GF-D8 (cell line): Measurements from ENCODE around the gene HDAC3.

Experiments
- DNase-seq: peaks from one replicate; lab custom pipeline; 2025; lab: John Stamatoyannopoulos, UW

The HDAC3 gene

DNA sequence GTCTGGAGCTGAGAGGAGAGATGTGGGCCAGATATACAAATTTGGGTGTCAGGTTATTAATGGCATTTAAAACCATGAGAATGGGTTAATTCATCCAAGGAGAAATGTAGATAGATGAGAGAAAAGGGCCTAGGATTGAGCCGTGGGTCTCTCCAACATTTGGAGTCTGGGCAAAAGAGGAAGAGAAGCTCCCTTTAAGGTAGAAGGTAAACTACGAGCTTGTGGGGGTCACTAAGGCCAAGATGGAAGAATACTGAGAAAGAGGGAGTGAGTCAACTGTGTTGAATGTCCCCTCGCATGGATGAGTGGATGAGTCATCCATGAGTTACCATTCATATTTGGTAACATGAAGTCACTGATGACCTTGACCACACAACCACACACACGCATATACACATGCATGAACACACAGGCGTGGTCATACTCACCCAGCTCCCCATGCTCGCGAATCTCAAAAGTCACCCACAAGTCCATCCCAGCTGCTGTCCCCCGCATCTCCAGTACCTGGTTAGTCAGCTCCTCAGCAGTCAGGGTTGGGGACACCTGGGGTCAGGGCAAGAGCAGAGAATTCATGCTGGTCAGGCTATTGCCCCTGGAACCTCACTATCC is 21.4 kb upstream of the HDAC3 start:
- DNase-seq: no peak

DNA sequence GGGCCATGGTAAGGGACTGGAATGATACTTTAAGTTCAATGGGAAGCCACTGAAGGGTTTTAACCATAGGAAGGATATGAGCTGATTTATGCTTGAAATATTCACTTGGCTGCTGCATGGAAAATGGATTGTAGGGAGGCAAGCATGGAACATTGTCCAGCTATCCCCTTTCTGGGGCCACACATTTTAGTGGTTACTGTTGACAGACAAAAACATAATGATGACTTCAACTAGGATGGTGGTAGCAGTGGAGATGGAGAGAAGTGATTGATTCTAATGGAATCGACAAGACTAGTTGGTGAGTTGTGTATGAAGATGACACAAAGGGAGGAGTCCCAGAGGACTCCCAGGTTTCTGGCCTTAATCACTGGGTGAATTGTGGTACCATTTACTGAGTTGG is 20.8 kb upstream of the HDAC3 start:
- DNase-seq: no peak

DNA sequence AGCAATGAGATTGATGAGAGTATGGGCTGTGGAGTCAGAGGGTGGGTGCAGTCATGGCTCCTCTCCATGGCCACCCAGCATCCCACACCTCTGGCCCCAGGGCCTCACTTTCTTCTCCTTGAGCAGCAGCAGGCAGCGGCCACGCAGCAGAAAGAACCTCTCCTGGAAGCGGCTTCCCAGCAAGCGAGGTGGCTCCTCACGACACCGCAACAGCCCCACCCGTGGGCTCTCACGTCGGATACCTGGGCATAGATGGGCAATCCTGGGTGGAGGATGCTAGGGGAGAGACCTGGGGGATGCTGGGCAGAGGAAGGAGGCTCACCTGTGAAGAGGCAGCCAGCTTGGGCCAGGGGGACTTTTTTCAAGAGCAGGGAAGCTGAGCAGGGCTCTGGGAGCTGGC is 19.7 kb upstream of the HDAC3 start:
- no peak for DNase-seq

DNA sequence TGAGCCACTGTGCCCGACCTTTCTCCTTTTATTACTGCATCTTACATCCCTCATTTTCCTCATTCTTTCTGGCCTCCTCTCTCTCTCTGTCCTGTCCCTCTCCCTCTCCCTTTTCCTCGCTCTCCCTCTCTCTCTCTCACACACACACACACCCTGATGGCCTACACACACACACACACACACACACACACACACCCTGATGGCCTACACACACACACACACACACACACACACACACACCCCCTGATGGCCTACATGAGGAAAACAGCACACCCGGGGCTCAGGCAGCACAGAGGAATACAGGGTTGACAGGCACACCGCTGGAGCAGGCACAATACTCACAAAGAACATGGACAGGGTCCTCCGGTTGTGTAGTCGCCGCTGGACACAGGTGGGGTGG is 18.4 kb upstream of the HDAC3 start:
- DNase-seq: no peak

DNA sequence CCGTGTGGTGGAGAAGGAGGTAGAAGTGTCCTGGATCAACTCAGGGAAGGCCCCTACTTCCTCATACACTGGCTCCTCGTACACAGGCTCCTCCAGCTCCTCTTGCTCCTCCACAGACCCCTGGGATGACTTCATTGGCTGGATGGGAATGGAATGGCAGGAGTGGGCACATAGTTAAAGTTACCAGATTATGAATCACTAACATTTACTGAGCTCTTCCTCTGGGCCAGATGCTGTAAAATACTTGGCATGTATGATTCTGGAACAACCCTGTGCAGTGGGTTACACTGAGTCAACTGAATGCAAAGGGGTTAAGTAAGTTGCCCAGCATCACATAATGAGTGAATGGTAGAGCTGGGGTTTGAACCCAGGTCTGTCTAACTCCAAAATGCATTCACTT is 17.6 kb upstream of the HDAC3 start:
- DNase-seq: no peak

DNA sequence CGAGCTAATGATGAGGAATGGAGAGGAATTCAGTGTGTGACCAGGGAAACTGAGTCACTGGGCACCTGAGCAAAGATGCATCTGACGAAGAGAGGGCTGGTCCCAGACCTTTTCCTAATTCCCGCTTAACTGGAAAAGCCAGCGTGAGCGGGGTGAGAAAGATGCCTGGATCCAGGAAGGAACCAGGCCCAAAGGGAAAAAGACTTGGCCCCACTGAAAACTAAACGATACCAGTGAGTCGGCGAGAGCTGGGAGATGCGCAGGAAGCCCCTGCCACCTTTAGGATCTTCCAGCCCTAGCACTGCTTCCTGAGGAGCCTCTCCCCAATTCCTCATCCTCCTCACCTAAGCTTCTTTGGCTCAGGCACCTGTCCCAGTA is 15.1 kb upstream of the HDAC3 start:
- no peak for DNase-seq

DNA sequence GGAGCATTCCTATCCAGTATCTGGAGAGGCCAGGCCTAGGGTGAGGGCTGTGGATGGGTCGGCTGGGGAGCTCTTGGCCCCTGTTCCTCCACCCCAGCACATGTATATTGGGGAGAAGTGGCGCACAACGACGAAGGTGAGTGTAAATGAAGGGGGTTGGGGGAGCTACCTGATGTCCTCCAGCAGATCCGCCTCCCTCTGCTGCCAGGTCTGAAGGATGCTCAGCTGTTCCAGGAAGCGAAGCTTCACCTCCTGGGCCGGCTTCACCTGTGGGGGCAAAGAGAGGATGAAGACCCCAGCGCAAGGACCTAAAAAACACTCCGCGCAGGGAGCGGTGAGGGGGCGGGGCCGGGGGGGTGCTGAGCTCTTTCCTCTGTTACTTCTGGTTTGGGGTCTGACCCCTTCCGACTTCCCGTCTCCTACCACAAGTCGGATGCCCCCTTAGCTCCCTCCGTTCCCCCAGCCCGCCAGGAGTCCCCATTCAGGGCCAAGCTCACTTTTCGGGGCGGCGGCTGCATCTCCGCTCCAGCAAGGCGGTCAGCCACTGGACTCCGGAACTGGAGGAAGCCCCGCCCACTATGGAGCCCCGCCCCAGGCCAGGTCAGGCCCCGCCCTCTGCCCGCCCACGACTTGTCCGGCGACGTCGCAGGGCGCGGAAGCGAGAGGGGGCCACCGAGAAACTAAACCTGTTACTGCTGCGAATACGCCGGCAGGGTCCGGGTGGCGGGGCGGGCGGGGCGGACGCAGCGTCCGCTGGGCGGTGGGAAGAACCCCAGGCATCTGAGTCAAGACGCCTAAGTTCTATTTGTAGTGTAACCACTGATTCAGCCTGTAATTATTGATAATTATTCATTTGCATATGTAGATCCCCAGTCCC is 14.4 kb upstream of the HDAC3 start, which contains the start of gene FCHSD1:
TSS of gene FCHSD1 (minus strand) at position 568 of the 877 bp plus-strand sequence. CDS start at position 518, 50 bp downstream.
- no peak for DNase-seq

DNA sequence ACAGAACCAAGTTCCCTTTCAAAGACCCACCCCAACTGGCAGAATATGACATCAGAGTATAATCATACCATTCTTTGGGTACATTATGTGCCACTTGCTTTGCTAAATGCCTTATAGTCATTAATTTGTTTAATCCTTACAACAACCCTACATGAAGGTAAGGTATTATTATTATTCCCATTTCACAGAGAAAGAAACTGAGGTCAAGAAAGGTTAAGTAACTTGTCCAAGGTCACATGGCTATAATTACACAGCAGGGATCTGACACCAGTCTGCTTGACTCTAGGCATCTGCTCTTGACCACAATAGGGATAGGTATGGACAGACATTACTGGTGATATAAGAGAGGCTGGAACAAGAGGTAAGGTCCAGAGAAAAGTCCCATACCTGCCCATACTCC is 13.3 kb upstream of the HDAC3 start:
- DNase-seq: no peak

DNA sequence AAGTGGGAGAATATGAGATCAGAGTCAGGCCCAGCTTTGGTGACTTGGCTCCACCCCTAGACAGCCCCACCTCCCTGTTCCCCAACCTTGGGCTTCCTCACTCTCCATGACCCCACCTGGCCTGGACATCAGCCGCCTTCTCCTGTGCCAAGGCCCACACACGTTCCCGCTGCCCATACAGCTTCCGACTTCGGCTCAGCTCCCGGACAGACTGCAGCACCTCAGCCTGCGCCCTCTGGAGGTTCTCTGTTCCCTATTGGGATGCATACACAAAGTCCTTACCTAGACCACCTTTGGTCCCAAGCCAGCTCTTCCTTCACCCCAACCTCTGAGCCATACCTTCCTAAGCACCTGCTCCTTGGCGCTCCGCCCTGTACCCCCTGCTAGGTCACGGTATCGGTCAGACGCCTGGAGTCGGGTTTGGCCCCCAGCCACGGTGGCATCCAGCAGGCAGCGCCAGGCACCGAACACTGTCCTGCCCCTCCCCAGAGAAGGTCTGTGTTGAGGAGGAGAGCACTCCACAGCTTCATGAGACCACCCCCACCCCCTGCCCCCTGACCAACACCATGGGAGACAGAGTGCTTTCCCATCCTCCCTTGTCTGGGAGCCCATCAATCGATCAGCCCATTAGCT is 12.5 kb upstream of the HDAC3 start:
- no peak for DNase-seq

DNA sequence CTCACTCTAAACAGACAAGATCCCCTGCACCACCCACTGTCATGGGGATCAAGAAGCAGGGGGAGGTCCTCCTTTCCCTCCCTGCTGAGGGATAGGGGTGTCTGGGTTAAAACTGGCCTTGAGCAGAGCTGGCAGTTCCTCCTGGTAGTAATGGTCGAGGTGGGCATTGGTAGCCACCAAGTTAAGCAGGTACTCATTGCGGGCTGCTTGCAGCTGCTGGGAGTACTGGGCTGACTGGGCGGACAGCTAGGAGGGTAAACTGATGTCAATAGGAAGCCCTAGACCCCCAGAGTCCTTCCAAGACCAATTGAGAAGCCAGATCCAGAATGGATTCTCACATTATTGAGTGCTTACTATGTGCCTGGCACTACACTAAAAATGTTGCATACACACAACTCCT is 11.2 kb upstream of the HDAC3 start:
- DNase-seq: no peak

DNA sequence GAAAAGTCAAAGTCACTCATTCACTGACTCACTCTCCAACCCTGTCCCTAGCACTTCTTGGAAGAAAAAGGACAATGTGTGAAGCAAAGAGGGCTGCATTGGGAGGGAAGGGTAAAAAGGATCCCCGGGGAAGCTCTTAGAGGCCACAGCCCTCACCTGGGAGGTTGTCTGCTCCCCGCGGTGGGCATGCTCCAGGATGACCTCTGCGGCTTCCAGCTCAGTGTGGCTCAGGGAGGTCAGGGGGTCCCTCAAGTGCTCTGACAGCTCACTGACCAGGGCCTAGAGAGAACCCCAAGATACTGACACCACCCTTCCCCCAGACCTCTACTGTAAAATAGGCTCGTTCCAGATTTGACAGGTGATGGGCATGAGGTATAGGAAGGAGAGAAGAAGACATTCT is 10.6 kb upstream of the HDAC3 start:
- no peak for DNase-seq

DNA sequence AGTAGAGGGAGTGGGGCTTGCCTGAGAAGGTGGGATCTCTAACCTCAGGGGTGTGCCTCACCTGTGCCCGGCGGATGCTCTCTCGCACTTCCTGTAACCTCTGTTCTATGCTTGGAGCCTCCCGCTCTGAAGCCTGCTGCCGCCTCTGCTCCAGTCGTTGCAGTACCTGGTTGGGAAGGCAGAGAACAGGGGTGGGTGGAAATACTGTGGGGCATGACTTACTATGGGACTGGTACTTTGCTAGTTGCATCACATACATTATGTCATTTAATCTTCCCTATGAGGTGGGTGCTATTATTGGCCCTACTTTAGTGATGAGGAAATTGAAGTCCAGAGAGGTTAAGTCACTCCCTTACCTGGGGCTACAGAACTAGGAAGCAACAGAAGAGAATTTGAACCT is 9.4 kb upstream of the HDAC3 start:
- no peak for DNase-seq

DNA sequence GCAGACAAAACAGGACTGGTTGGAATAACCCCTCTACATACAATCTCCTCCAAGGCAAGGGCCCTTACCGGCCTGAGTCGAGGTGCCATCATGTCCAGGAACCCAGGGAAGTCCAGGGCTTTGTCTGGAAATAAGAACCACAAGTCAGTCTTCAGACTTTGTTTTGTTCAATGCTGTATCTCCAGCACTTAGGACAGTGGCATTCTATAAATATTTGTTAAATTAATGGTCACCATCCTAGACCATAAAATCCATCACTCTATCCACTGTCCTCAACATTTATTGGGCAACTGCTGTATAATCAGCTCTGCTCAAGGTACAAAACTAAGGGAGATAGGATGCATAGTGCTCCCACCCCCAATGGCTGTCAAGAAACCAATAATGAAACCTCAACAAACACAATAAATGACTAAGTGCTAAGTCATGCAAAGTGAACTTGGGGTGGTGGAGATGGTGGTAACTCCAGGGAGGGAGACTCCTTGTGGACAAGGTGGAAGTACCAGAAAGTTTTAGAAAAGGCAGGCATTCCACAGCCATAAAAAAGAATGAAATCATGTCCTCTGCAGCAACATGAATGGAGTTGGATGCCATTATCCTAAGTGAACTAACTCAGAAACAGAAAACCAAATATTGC is 5.1 kb upstream of the HDAC3 start:
- DNase-seq: no peak

DNA sequence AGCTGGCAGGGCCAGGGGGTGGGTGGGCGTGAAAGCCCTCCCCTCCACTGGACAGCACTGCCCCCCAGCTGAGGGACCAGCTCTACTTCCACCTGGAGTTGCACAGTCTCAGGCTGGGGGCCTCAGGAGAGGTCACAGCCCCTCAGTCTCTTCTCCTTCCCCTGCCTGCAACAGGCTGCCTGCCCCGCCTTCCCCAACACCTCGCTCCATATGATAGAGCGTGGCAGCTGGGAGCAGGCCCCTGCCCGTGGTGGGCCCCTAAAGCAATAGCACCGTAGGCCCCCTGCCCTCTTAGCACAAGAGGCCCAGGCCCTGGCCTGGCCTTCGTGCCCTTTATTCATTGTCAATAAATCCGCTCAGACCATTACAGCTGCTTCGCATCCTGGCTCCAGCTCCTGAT is 4.0 kb upstream of the HDAC3 start:
- no peak for DNase-seq

DNA sequence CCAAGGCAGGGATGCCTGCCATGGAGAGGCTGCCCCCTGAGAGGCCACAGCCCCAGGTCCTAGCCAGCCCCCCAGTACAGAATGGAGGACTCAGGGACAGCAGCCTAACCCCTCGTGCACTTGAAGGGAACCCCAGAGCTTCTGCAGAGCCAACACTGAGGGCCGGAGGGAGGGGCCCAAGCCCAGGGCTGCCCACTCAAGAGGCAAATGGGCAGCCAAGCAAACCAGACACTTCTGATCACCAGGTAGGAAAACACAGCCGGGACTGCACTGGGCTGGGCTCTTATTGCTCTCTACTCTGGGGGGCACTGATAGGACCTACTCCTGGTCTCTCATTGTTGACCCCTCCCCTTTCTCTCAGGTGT is 3.4 kb upstream of the HDAC3 start:
- DNase-seq: no peak

DNA sequence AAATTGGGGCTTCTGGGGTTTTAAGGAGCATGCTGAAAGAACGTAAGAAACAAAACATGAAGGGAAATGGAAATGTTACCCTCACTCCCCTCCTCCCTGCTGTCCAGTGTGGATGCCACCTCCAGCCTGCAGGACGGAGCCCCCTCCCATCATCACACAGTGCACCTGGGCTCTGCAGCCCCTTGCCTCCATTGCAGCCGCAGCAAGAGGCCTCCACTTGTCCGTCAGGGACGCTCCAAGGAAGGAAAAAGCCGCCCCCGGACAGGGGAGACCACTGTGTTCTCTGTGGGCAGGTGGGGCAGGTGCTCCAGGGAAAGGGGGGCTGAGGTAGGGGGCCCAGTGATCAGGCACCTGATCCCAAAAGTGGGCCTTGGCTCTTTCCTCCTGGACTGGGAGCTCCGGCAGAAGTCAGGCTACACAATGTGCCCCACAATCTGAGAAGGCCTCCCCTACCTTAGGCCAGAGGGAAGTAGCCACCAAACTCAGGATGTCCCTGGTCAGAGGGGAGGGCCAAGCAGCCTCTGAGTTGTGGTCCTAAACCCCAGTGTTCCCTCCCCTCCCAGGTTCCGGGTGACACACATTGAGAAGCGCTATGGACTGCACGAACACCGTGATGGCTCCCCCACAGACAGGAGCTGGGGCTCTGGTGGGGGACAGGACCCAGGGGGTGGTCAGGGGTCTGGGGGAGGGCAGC is 2.9 kb upstream of the HDAC3 start:
- no peak for DNase-seq

DNA sequence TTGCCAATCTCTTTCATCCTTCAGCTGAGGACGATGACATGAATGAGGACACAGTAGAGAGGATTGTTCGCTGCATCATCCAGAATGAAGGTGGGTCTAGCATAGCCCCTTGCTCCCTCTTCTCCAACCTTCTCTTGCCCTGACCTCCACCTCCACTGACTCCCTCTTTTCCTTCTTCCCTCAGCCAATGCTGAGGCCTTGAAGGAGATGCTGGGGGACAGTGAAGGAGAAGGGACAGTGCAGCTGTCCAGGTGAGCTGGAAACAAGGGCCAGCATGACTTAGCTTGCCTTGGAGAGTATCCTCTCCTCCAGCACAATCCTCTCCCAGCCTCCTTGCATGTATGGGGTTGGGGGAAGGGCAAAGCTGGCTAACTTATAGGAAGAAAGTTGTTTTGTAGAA is 2.1 kb upstream of the HDAC3 start:
- no peak for DNase-seq

DNA sequence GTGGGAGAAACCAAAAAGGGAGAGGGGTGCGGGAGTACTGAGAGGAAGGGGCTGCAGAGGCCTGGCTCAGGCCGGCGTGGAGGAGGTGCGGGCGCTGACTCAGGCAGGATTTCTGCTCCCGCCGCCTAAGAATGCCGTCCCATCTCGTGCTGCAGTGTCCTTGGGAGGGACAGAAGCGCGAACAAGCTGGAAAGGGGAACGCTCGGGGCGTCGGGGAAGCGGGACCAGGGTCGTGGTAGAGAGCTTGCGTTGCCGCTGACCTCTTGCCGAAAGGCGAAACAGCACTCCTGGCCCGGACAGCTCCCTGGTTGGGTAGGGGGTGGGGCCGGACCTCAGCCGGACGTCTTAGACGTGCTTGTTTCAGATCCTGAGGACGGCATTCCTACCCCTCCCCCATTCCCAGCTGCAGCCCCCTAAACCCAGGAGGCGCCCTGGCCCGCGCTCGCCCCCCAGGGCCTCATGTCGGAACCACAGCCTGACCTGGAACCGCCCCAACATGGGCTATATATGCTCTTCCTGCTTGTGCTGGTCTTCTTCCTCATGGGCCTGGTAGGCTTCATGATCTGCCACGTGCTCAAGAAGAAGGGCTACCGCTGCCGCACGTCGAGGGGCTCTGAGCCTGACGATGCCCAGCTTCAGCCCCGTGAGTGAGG is 1.2 kb upstream of the HDAC3 start:
- DNase-seq: no peak

DNA sequence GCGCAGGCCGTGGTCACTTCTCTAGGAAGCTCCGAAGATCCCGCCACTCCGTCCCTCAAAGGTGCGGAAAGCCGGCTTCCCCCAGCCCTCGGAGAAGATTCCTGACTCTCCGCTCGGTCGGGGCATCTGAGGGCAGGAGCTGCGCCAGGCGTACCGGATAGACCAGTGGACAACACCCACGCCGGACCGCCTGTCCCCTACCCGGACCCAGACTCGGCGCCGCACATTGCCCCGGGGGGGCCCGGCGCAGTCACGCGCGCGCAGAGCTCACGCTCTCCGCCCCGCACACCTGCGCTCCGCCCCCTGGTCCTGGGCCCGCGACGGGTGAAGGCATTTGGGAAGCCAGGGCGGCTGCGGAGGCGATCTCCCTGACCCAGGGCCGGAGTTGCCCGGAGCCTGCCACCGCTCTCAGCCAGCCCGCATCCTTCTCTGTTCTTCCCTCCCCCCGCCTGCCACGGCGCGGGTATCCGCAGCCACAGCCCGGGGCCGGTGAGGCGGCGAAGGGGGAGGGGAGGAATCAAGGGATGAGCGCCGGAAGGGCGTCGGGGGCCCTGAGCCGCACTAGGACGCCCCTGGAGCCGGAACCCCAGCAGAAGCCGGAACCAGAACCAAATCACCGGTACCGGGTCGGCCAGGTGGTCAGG is 596 bp upstream of the HDAC3 start:
- DNase-seq: no peak

DNA sequence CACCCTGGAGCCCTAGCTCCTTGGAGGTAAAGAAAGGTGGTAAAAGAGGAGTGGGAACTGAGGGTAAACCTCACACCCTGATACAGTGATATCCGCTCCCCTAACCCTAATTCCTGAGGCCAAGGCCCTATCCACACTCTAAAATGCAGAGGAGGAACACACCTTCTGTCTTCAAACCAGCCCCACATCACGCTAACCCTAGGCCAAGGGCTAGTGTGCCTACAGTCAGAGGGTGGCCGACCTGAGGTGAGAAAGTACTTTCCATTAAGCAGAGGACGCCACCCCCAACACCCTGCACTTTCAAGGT is 590 bp downstream of the HDAC3 start:
- DNase-seq: no peak

DNA sequence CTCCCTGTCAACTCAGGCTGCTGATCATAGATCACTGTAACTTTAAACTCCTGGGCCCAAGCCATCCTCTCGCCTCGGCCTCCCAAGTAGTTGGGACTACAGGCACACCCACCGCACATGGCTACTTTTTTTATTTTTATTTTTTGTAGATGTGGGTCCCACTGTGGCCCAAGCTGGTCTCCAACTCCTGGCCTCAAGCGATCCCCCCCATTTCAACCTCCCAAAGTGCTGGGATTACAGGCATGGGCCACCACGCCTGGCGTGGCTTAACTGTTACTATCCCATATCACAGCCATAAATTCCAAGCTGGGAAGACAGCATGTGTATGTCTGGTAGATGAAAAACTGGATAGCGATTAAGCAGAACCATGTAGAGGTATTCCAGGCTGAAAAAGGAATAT is 1.0 kb downstream of the HDAC3 start:
- no peak for DNase-seq
